HEK293 (cell line): ENCODE data around the gene ZBTB48.

Source experiments
- CTCF ChIA-PET: fragments of 350-600 bp; formaldehyde crosslinking; extraction: SDS; loops from one replicate; lab custom pipeline; 2021; ENCODE audit warnings: antibody characterized with exemption; lab: Yijun Ruan, JAX
- POLR2A ChIA-PET: fragments of 300-600 bp; formaldehyde crosslinking; extraction: SDS; loops from one replicate; lab custom pipeline; 2020; ENCODE audit warnings: antibody characterized with exemption, inconsistent platforms; lab: Yijun Ruan, JAX
- H3K27ac ChIP-seq: fragments of 200-500 bp; sonication (Bioruptor generic); 2 replicates; pipeline ENCODE4 v1.5.1; 2014; ENCODE audit warnings: low read depth, low read length, control low read depth, inconsistent platforms; ENCODE audit errors: extremely low read depth
- H3K36me3 ChIP-seq, 2 experiments: fragments of 200-500 bp in 1 of 2; sonication (Bioruptor generic) in 1 of 2; 1 replicate in 1 of 2; 2 replicates in 1 of 2; pipeline ENCODE4 v1.5.1; 2014 to 2017; ENCODE audit warnings: inconsistent platforms in 2 of 2, low read length in 2 of 2; ENCODE audit not compliant: control insufficient read depth in 2 of 2, insufficient read depth in 1 of 2
- H3K4me1 ChIP-seq: fragments of 200-500 bp; sonication (Bioruptor generic); 2 replicates; pipeline ENCODE4 v1.5.1; 2014; ENCODE audit warnings: mild to moderate bottlenecking, low read length, inconsistent platforms; ENCODE audit not compliant: control insufficient read depth, insufficient read depth
- H3K4me3 ChIP-seq: 2 replicates; pipeline ENCODE4 v1.5.1; 2011; ENCODE audit warnings: low read depth, mild to moderate bottlenecking, control low read depth, low read length, moderate library complexity
- H3K9me3 ChIP-seq: fragments of 200-500 bp; sonication (Bioruptor generic); 2 replicates; pipeline ENCODE4 v1.5.1; 2014; ENCODE audit warnings: low read depth, low read length, inconsistent platforms; ENCODE audit not compliant: control insufficient read depth, insufficient read depth
- GLIS1 ChIP-seq: fragments of 450-650 bp; formaldehyde crosslinking; IDR thresholded peaks from 2 replicates; pipeline ENCODE4 v1.5.1; 2016; ENCODE audit warnings: missing biosample characterization, missing genetic modification characterization
- KLF1 ChIP-seq: fragments of 450-650 bp; formaldehyde crosslinking; IDR thresholded peaks from 2 replicates; pipeline ENCODE4 v1.5.1; 2016; ENCODE audit warnings: missing biosample characterization, missing genetic modification characterization
- KLF10 ChIP-seq: fragments of 450-650 bp; IDR thresholded peaks from 2 replicates; pipeline ENCODE4 v1.5.1; 2018; ENCODE audit warnings: missing biosample characterization, mild to moderate bottlenecking, missing genetic modification characterization
- KLF8 ChIP-seq: fragments of 450-650 bp; formaldehyde crosslinking; IDR thresholded peaks from 2 replicates; pipeline ENCODE4 v1.5.1; 2016; ENCODE audit warnings: missing biosample characterization, missing genetic modification characterization
- SP2 ChIP-seq: fragments of 450-650 bp; formaldehyde crosslinking; IDR thresholded peaks from 2 replicates; pipeline ENCODE4 v1.5.1; 2016; ENCODE audit warnings: missing biosample characterization, missing genetic modification characterization
- ZBTB21 ChIP-seq: fragments of 450-650 bp; formaldehyde crosslinking; IDR thresholded peaks from 2 replicates; pipeline ENCODE4 v1.5.1; 2017; ENCODE audit warnings: missing biosample characterization, missing genetic modification characterization
- ZBTB26 ChIP-seq: fragments of 450-650 bp; formaldehyde crosslinking; optimal IDR thresholded peaks from 2 replicates; pipeline ENCODE3; 2016; ENCODE audit warnings: missing biosample characterization, mild to moderate bottlenecking, missing genetic modification characterization
- ZBTB8A ChIP-seq: fragments of 450-650 bp; formaldehyde crosslinking; IDR thresholded peaks from 2 replicates; pipeline ENCODE4 v1.5.1; 2016; ENCODE audit warnings: missing biosample characterization, missing genetic modification characterization
- ZEB2 ChIP-seq: fragments of 450-650 bp; formaldehyde crosslinking; IDR thresholded peaks from 2 replicates; pipeline ENCODE4 v1.5.1; 2016; ENCODE audit warnings: missing biosample characterization, missing genetic modification characterization
- ZNF155 ChIP-seq: fragments of 450-650 bp; formaldehyde crosslinking; IDR thresholded peaks from 2 replicates; pipeline ENCODE4 v1.5.1; 2016; ENCODE audit warnings: missing biosample characterization, missing genetic modification characterization
- ZNF239 ChIP-seq: fragments of 450-650 bp; formaldehyde crosslinking; IDR thresholded peaks from 2 replicates; pipeline ENCODE4 v1.5.1; 2016; ENCODE audit warnings: missing biosample characterization, missing genetic modification characterization
- ZNF398 ChIP-seq: fragments of 450-650 bp; formaldehyde crosslinking; IDR thresholded peaks from 2 replicates; pipeline ENCODE4 v1.5.1; 2017; ENCODE audit warnings: missing biosample characterization, missing genetic modification characterization
- ZNF433 ChIP-seq: fragments of 450-650 bp; formaldehyde crosslinking; IDR thresholded peaks from 2 replicates; pipeline ENCODE4 v1.5.1; 2016; ENCODE audit warnings: missing biosample characterization, missing genetic modification characterization, low read depth
- ZNF510 ChIP-seq: fragments of 450-650 bp; formaldehyde crosslinking; IDR thresholded peaks from 2 replicates; pipeline ENCODE4 v1.5.1; 2018; ENCODE audit warnings: mild to moderate bottlenecking, missing genetic modification characterization, missing biosample characterization; ENCODE audit not compliant: insufficient replicate concordance
- ZNF629 ChIP-seq: fragments of 450-650 bp; formaldehyde crosslinking; IDR thresholded peaks from 2 replicates; pipeline ENCODE4 v1.5.1; 2017; ENCODE audit warnings: missing biosample characterization, missing genetic modification characterization
- ZSCAN16 ChIP-seq: fragments of 450-650 bp; formaldehyde crosslinking; IDR thresholded peaks from 2 replicates; pipeline ENCODE4 v1.5.1; 2016; ENCODE audit warnings: missing biosample characterization, missing genetic modification characterization
- TF ChIP-seq, protein P1 (sequence below): fragments of 450-650 bp; formaldehyde crosslinking; IDR thresholded peaks from 2 replicates; pipeline ENCODE4 v1.5.1; 2017; ENCODE audit warnings: missing biosample characterization, mild to moderate bottlenecking, missing genetic modification characterization, moderate library complexity
- TF ChIP-seq, protein P2 (sequence below): fragments of 450-650 bp; formaldehyde crosslinking; conservative IDR thresholded peaks from 2 replicates; pipeline ENCODE4 v1.5.1; 2016; ENCODE audit warnings: low read depth, missing biosample characterization, missing genetic modification characterization
- TF ChIP-seq, protein P3 (sequence below): fragments of 450-650 bp; formaldehyde crosslinking; IDR thresholded peaks from 2 replicates; pipeline ENCODE4 v1.5.1; 2016; ENCODE audit warnings: missing biosample characterization, missing genetic modification characterization, borderline replicate concordance
- TF ChIP-seq, protein P4 (sequence below): fragments of 450-650 bp; formaldehyde crosslinking; IDR thresholded peaks from 2 replicates; pipeline ENCODE4; 2016; ENCODE audit warnings: missing biosample characterization, missing genetic modification characterization

The ZBTB48 gene

GRCh38 chr1:6579374-6580118 lies at the start of gene ZBTB48:
Gene ZBTB48, plus strand, starts transcription at chr1:6579994. Its CDS starts 616 bp downstream, at chr1:6580610.
- Histone ChIP-seq H3K36me3 (peaks cover 0 to 25% of the 10 kb centered on the region in 2 experiments; a peak in 1 of 3 replicates), H3K4me3 (peak within 1 kb of the TSS; percentile 96), H3K4me1 (peaks cover 9% of the 10 kb centered on the region), H3K27ac (peak within 1 kb of the TSS; percentile 38; the same call in 1 of the 2 replicates), H3K9me3 (no peaks in the 10 kb centered on the region)
- POLR2A ChIA-PET = interaction anchor here (0.6 to 2.7 kb wide), 16 partner anchors 8 to 68 kb away, joined by 3 to 25 read pairs (median 6); partner anchors contain the start of genes KLHL21, NOL9, PHF13 and TAS1R1
- CTCF ChIA-PET = interaction anchor here (0.6 to 1.7 kb wide), 7 partner anchors 8 to 263 kb away, joined by 3 to 10 read pairs (median 5); partner anchors contain the start of genes NOL9 and TAS1R1
- TF ChIP-seq SP2 (tag by site-specific recombination) = peak; percentile 98
- TF ChIP-seq ZEB2 = peak; percentile 56; the same call in 1 of the 2 replicates
- TF ChIP-seq ZNF433 = no peak
- 0 out of 2 replicates have a peak, but pooled peaks have one; percentile 9 for TF ChIP-seq ZNF398 (tag by site-specific recombination)
- peak; percentile 50; the same call in 1 of the 2 replicates for TF ChIP-seq KLF1
- TF ChIP-seq, protein P1, sequence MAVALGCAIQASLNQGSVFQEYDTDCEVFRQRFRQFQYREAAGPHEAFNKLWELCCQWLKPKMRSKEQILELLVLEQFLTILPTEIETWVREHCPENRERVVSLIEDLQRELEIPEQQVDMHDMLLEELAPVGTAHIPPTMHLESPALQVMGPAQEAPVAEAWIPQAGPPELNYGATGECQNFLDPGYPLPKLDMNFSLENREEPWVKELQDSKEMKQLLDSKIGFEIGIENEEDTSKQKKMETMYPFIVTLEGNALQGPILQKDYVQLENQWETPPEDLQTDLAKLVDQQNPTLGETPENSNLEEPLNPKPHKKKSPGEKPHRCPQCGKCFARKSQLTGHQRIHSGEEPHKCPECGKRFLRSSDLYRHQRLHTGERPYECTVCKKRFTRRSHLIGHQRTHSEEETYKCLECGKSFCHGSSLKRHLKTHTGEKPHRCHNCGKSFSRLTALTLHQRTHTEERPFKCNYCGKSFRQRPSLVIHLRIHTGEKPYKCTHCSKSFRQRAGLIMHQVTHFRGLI (tag by site-specific recombination) = peak; percentile 55; the same call in 1 of the 2 replicates
- peak; percentile 73; the same call in 1 of the 2 replicates for TF ChIP-seq KLF10 (tag by site-specific recombination)
- TF ChIP-seq ZNF239 (tag by site-specific recombination) = no peak
- TF ChIP-seq ZBTB21 (tag by site-specific recombination) = peak; percentile 95
- TF ChIP-seq ZBTB8A (tag by site-specific recombination) = peak; percentile 91
- TF ChIP-seq KLF8 (tag by site-specific recombination) = peak; percentile 52; the same call in 1 of the 2 replicates
- peak; percentile 73; the same call in 1 of the 2 replicates for TF ChIP-seq GLIS1 (tag by site-specific recombination)
- no peak for TF ChIP-seq ZSCAN16
- TF ChIP-seq, protein P2, sequence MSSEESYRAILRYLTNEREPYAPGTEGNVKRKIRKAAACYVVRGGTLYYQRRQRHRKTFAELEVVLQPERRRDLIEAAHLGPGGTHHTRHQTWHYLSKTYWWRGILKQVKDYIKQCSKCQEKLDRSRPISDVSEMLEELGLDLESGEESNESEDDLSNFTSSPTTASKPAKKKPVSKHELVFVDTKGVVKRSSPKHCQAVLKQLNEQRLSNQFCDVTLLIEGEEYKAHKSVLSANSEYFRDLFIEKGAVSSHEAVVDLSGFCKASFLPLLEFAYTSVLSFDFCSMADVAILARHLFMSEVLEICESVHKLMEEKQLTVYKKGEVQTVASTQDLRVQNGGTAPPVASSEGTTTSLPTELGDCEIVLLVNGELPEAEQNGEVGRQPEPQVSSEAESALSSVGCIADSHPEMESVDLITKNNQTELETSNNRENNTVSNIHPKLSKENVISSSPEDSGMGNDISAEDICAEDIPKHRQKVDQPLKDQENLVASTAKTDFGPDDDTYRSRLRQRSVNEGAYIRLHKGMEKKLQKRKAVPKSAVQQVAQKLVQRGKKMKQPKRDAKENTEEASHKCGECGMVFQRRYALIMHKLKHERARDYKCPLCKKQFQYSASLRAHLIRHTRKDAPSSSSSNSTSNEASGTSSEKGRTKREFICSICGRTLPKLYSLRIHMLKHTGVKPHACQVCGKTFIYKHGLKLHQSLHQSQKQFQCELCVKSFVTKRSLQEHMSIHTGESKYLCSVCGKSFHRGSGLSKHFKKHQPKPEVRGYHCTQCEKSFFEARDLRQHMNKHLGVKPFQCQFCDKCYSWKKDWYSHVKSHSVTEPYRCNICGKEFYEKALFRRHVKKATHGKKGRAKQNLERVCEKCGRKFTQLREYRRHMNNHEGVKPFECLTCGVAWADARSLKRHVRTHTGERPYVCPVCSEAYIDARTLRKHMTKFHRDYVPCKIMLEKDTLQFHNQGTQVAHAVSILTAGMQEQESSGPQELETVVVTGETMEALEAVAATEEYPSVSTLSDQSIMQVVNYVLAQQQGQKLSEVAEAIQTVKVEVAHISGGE = peak; percentile 89; the same call in 1 of the 2 replicates
- TF ChIP-seq, protein P3, sequence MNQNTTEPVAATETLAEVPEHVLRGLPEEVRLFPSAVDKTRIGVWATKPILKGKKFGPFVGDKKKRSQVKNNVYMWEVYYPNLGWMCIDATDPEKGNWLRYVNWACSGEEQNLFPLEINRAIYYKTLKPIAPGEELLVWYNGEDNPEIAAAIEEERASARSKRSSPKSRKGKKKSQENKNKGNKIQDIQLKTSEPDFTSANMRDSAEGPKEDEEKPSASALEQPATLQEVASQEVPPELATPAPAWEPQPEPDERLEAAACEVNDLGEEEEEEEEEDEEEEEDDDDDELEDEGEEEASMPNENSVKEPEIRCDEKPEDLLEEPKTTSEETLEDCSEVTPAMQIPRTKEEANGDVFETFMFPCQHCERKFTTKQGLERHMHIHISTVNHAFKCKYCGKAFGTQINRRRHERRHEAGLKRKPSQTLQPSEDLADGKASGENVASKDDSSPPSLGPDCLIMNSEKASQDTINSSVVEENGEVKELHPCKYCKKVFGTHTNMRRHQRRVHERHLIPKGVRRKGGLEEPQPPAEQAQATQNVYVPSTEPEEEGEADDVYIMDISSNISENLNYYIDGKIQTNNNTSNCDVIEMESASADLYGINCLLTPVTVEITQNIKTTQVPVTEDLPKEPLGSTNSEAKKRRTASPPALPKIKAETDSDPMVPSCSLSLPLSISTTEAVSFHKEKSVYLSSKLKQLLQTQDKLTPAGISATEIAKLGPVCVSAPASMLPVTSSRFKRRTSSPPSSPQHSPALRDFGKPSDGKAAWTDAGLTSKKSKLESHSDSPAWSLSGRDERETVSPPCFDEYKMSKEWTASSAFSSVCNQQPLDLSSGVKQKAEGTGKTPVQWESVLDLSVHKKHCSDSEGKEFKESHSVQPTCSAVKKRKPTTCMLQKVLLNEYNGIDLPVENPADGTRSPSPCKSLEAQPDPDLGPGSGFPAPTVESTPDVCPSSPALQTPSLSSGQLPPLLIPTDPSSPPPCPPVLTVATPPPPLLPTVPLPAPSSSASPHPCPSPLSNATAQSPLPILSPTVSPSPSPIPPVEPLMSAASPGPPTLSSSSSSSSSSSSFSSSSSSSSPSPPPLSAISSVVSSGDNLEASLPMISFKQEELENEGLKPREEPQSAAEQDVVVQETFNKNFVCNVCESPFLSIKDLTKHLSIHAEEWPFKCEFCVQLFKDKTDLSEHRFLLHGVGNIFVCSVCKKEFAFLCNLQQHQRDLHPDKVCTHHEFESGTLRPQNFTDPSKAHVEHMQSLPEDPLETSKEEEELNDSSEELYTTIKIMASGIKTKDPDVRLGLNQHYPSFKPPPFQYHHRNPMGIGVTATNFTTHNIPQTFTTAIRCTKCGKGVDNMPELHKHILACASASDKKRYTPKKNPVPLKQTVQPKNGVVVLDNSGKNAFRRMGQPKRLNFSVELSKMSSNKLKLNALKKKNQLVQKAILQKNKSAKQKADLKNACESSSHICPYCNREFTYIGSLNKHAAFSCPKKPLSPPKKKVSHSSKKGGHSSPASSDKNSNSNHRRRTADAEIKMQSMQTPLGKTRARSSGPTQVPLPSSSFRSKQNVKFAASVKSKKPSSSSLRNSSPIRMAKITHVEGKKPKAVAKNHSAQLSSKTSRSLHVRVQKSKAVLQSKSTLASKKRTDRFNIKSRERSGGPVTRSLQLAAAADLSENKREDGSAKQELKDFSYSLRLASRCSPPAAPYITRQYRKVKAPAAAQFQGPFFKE (tag by site-specific recombination) = no peak
- TF ChIP-seq, protein P4, sequence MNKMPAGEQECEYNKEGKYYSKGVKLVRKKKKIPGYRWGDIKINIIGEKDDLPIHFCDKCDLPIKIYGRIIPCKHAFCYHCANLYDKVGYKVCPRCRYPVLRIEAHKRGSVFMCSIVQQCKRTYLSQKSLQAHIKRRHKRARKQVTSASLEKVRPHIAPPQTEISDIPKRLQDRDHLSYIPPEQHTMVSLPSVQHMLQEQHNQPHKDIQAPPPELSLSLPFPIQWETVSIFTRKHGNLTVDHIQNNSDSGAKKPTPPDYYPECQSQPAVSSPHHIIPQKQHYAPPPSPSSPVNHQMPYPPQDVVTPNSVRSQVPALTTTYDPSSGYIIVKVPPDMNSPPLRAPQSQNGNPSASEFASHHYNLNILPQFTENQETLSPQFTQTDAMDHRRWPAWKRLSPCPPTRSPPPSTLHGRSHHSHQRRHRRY (tag by site-specific recombination) = no peak
- TF ChIP-seq ZNF510 (tag by site-specific recombination) = no peak
- TF ChIP-seq ZBTB26 (tag by site-specific recombination) = peak; percentile 67
- no peak for TF ChIP-seq ZNF155 (tag by site-specific recombination)
- peak; percentile 99 for TF ChIP-seq ZNF629 (tag by site-specific recombination)
